Ovary (tissue), 3 donors: Measurements from ENCODE around the gene RIC3.

Experiments
- EP300 ChIP-seq: sonication (generic); formaldehyde crosslinking; IDR thresholded peaks from one replicate; pipeline ENCODE4 v1.6.1; 2017; ENCODE audit warnings: antibody characterized with exemption
- TF ChIP-seq, protein P1 (sequence below), 3 donors: fragments of 450-650 bp in 2 of 3; fragments of 200-600 bp in 1 of 3; IDR thresholded peaks; one replicate each; pipeline versions ENCODE4 v1.5.1 to v1.8.0; 2016 to 2022; ENCODE audit warnings: antibody characterized with exemption in 3 of 3, mild to moderate bottlenecking in 1 of 3
- donor health status: DM: no; HTN: no; CAD: no.

DNA sequence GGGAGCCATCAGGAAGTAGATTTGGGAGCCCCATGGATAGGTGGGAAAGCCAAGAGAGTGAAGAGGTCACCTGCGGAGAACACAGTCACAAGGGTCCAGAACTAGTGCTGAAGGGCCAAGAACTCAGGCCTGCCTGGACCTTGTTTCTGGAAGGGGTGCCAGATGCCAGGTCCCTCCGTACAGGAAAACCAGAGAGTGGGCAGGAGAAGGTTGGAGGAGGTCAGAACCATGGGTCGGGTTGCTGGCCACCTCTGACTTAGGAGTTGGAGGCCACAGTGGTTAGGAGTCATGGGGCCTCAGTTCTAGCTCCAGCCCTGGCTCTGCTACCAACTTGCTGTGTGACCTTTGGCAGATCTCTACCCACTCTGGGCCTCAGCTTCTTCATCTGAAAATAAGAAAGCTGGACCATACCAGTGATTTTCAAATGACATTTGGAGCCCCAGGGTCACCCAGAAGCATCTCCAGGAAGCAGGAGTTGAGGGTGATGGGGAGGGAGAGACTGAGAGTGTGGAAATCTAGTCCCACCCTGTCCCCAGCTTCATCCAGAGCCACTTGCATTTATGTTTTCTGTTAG, 108.6 kb downstream of the RIC3 start:
- TF ChIP-seq, protein P1, sequence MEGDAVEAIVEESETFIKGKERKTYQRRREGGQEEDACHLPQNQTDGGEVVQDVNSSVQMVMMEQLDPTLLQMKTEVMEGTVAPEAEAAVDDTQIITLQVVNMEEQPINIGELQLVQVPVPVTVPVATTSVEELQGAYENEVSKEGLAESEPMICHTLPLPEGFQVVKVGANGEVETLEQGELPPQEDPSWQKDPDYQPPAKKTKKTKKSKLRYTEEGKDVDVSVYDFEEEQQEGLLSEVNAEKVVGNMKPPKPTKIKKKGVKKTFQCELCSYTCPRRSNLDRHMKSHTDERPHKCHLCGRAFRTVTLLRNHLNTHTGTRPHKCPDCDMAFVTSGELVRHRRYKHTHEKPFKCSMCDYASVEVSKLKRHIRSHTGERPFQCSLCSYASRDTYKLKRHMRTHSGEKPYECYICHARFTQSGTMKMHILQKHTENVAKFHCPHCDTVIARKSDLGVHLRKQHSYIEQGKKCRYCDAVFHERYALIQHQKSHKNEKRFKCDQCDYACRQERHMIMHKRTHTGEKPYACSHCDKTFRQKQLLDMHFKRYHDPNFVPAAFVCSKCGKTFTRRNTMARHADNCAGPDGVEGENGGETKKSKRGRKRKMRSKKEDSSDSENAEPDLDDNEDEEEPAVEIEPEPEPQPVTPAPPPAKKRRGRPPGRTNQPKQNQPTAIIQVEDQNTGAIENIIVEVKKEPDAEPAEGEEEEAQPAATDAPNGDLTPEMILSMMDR (IDR thresholded peaks at IDR 0.05): no peak
- no peak for TF ChIP-seq EP300
